SH-SY5Y (cell line): ENCODE results near the gene TNS1.

Source experiments
- GATA2 ChIP-seq: IDR thresholded peaks from 2 replicates; pipeline ENCODE4 v1.6.1; 2011; ENCODE audit warnings: mild to moderate bottlenecking, low read depth, low read length
- GATA3 ChIP-seq: IDR thresholded peaks from 2 replicates; pipeline ENCODE4 v1.6.1; 2011; ENCODE audit warnings: low read depth, mild to moderate bottlenecking, low read length, moderate library complexity

GRCh38 chr2:218003981-218004419, 1.2 kb upstream of the TNS1 start:
- TF ChIP-seq GATA3 (no peak), GATA2 (no peak)
